KOPT-K1 (cell line): ENCODE results near the gene ACSM5.
"Not testable (repeated sequence)": the region's sequence is repeated elsewhere in the genome, so short reads cannot be mapped to it uniquely, and the experiment has no call there.

ENCODE experiments used
- H3K27ac ChIP-seq: fragments of 200-600 bp; sonication (generic); 2 replicates; pipeline ENCODE4 v1.5.1; 2016; ENCODE audit warnings: antibody characterized with exemption, mild to moderate bottlenecking, low read depth, low read length; ENCODE audit not compliant: poor library complexity, severe bottlenecking
- H3K36me3 ChIP-seq: fragments of 200-600 bp; sonication (generic); 2 replicates; pipeline ENCODE4 v1.5.1; 2017; ENCODE audit warnings: antibody characterized with exemption, mild to moderate bottlenecking, low read length, moderate library complexity; ENCODE audit not compliant: insufficient read depth
- H3K9me3 ChIP-seq: fragments of 200-600 bp; sonication (generic); 2 replicates; pipeline ENCODE4 v1.5.1; 2017; ENCODE audit warnings: antibody characterized with exemption, low read length, mild to moderate bottlenecking; ENCODE audit not compliant: insufficient read depth, poor library complexity, severe bottlenecking

ACSM5 gene

DNA sequence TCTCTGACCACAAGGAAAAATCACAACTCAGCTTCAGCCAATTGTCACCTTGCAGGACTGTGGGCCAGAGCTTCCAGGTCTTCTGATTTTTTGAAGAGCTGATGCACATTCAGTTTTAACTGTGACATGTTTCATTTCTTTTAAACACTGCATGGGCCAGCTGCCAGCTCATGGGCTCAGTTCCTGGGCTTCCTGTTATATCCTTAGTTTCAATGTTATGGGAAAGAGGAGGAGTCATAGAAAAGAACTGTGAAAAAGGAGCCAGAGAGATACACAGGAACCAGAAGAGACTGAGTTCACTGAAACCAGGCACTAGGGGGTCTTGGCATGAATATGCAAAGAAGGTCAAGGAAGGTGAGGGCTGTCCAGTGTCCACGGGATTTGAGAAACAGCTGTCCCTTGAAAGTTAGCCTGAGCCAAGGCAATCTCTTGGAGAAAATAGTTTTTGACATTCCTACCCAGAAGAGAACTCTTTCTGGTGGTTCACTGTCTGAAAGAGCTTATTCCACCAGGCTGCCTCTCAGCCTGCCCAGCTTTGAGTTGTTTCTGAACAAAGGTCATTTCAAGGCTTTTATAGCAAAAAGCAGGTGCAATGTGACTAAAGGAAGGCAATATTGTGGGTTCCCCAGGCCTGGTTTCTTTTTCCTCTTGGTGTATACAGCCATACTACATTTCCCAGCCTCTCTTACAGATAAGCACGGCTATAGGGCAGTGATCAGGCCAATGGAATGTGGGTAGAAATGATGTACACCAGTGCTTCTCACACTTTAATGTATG is 15.3 kb upstream of the ACSM5 start:
- H3K27ac ChIP-seq = no peak overlapping the region
- no peaks in the 10 kb centered on the region for H3K9me3 ChIP-seq
- H3K36me3 ChIP-seq = no peaks in the 10 kb centered on the region

DNA sequence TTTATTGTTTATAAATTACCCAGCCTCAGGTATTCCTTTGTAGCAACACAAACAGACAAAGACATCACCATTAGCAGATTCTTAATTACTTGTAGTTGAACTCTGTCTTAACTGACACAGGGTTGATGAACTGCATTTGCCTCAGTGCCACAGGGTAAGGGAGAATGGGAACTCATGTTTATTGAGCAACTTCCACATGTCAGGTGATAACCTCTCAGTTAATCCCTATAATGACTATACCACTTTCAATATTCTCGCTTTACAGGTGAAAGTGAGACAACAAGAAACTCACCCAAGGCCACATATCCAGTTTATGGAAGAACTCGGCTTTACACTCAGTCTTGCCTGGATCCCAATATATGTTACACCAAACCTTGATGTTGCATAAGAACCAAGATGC is 13.4 kb upstream of the ACSM5 start:
- Histone ChIP-seq H3K36me3 (no peaks in the 10 kb centered on the region), H3K9me3 (no peaks in the 10 kb centered on the region), H3K27ac (no peak overlapping the region)

DNA sequence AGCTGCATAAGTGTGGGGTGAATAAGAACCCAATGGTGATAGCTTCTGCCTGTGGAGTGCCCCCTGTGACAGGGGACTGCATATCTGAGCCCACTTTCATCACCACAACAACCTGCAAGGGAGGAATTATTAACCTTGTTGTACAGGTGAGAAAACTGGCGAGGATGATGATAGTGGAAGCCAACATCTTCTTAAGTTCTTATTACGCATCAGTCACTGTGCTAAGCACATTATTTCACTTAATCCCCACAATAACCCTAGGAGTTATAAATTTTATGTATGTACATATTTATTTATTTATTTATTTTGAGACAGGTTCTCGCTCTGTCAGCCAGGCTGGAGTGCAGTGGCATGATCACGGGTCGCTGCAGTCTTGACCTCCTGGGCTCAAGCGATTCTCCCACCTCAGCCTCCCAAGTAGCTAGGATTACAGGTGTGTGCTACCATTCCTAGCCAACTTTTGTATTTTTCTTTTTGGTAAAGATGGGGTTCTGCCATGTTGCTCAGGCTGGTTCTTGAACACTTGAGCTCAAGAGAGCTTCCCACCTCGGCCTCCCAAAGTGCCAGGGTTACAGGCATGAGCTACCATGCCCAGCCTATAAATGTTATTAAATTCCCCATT is 12.4 kb upstream of the ACSM5 start:
- Histone ChIP-seq H3K36me3 (no peaks in the 10 kb centered on the region), H3K9me3 (no peaks in the 10 kb centered on the region), H3K27ac (no peak overlapping the region)

GRCh38 chr16:20397468-20398074 is 11.8 kb upstream of the ACSM5 start:
- H3K9me3 ChIP-seq = no peaks in the 10 kb centered on the region
- H3K27ac ChIP-seq = no peak overlapping the region
- H3K36me3 ChIP-seq = no peaks in the 10 kb centered on the region

DNA sequence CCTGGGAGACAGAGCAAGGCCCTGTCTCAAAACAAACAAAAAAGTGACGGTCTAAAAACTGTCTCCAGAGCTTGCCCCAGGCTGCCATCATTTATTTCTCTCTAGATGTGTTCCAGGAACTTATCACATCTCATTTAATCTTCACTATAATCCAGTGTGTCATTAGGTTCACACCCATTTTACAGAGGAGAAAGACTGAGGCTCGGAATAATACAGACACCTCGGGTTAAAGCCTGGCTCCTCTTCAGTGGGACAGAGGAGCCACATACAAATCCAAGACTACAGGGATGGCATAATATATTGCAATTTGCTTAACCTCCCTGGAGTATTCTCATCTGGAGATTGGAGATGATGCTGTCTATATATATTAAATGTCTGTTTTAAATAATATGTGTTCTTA is 10.7 kb upstream of the ACSM5 start:
- Histone ChIP-seq H3K27ac (no peak overlapping the region), H3K36me3 (no peaks in the 10 kb centered on the region), H3K9me3 (no peaks in the 10 kb centered on the region)

- no peak overlapping the region for H3K27ac ChIP-seq
- no peaks in the 10 kb centered on the region for H3K36me3 ChIP-seq
- no peaks in the 10 kb centered on the region for H3K9me3 ChIP-seq
Measured at GRCh38 chr16:20399185-20399584, 10.1 kb upstream of the ACSM5 start.

DNA sequence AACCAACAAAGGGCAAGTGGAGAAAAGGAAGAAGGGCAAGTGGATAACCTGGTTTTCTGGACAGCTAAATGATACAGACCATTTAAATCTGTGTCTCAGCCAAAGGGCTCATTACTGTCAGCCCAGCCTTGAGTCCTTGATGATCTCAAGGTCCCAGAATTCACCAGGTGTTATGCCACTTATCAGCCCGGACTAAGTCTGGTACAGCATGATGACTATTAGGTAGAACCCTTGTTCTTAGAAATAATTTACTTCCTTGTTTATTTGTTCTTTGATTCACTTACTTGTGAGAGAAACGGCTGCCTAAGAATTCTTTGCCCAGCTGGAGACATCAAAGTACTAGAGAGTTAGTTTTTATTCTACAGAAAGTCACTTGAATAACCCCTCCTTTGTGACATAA is 8.3 kb upstream of the ACSM5 start:
- H3K27ac ChIP-seq = no peak overlapping the region
- H3K9me3 ChIP-seq = no peaks in the 10 kb centered on the region
- H3K36me3 ChIP-seq = no peaks in the 10 kb centered on the region

DNA sequence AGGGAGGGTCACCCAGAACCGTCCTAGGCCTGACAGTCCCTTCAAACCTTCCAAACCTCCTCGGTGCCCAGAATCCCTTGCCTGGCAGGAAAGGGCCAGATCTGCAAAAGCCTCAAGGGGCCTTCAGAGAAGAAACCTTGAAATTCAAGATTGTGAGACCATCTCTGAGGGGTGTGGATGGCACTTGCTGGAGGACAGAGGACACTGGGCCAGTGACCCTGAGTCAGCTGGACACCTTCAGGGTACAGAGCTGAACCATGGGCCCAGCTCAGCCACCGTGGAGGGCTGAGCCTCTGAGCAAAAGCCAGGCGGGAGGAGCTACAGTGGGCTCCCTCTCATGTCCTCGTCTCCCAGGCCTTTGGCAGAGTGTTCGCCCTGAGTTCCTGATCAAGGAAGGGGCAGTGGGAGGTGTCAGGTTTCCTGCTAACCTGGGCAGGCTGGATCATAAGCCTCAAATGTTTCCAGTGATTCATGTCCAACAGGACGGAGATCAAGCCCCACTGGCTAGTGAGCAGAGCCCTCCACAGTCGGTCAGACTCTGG is 7.8 kb upstream of the ACSM5 start:
- Histone ChIP-seq H3K27ac (no peak overlapping the region), H3K36me3 (no peaks in the 10 kb centered on the region), H3K9me3 (no peaks in the 10 kb centered on the region)

- Histone ChIP-seq H3K9me3 (no peaks in the 10 kb centered on the region), H3K27ac (no peak overlapping the region)
Measured at GRCh38 chr16:20402651-20403050, 6.7 kb upstream of the ACSM5 start.

DNA sequence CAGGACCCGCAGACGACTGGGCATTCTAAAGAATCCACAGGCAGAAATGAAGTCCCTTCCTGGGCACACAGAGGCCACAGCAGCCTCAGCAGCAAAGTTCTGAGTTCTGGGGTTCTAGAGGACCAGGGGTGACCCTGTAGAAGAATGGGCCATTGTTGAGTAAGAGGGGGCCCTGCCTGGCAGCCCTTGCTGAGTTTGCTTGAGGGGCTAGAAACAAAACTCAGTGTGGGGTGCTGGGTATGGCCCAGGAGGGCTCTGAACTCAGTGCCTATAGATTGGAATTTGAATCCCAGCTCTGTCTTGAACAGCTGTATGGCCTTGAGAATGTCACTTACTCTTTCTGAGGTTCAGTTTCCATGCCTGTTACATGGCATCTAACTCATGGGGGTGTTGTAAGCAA is 4.7 kb upstream of the ACSM5 start, which contains the start of gene PDILT:
Gene PDILT (minus strand): TSS at position 101 of the 400 bp plus-strand sequence. CDS start 5,437 bp downstream, outside the sequence.
- no peak within 1 kb of the TSS for H3K27ac ChIP-seq
- H3K9me3 ChIP-seq = no peaks in the 10 kb centered on the region
- no peaks in the 10 kb centered on the region for H3K36me3 ChIP-seq

More at GRCh38 chr16:20402651-20403050, 6.7 kb upstream of the ACSM5 start:
- no peaks in the 10 kb centered on the region for H3K36me3 ChIP-seq

- H3K27ac ChIP-seq = no peak overlapping the region
- no peaks in the 10 kb centered on the region for H3K36me3 ChIP-seq
- H3K9me3 ChIP-seq = no peaks in the 10 kb centered on the region
Measured at GRCh38 chr16:20410121-20410723, 888 bp downstream of the ACSM5 start.

- H3K36me3 ChIP-seq = no peaks in the 10 kb centered on the region
- no peak overlapping the region for H3K27ac ChIP-seq
- no peaks in the 10 kb centered on the region for H3K9me3 ChIP-seq
Measured at GRCh38 chr16:20411055-20411454, 1.7 kb downstream of the ACSM5 start.

- Histone ChIP-seq H3K9me3 (no peaks in the 10 kb centered on the region), H3K36me3 (no peaks in the 10 kb centered on the region), H3K27ac (no peak overlapping the region)
Measured at GRCh38 chr16:20415541-20415940, 6.2 kb downstream of the ACSM5 start.

DNA sequence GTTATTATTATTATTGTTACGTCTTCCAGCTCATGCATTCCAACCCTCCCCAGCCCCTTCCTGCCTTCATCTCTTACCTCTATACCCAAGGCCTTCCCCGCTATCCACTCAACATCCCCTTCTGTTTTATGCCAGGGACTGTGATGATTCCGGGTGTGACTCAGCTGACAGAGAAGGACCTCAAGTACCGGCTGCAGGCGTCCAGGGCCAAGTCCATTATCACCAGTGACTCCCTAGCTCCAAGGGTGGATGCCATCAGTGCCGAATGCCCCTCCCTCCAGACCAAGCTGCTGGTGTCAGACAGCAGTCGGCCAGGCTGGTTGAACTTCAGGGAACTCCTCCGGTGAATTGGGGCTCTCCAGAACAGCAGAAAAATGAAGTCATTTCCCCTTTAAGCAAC is 9.8 kb downstream of the ACSM5 start:
- H3K27ac ChIP-seq, H3K36me3 ChIP-seq, H3K9me3 ChIP-seq: not testable (repeated sequence)

DNA sequence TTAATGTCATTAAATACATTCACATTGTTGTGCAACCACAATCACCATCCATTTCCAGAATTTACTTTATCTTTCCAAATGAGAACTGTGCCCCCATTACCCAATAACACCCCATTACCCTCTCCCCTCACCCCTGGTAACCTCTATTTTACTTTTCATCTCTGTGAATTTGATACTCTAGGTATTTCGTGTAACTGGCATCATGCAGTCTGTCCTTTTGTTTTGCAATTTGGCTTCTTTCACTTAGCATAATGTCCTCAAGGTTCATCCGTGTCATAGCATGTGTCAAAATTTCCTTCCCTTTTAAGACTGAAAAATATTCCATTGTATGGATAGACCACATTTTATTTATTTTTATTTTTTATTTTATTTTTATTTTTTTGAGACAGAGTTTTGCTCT is 12.4 kb downstream of the ACSM5 start:
- H3K27ac ChIP-seq, H3K36me3 ChIP-seq, H3K9me3 ChIP-seq: not testable (repeated sequence)
